Fibroblast of skin of abdomen (primary cell): Measurements from ENCODE around the gene GPR108.

Experiments used
- DNase-seq: peaks from one replicate; pipeline ENCODE4 v3.0.0-alpha.2; 2013

The GPR108 gene

GRCh38 chr19:6736169-6736916, 1.0 kb downstream of the GPR108 start:
- DNase-seq, result peak; percentile 87

GRCh38 chr19:6735181-6735911, 2.0 kb downstream of the GPR108 start:
- no peak for DNase-seq

- DNase-seq, result no peak
Observed at GRCh38 chr19:6734096-6734696, 3.2 kb downstream of the GPR108 start.

- DNase-seq, result no peak
Observed at GRCh38 chr19:6733338-6734095, 3.9 kb downstream of the GPR108 start.

- no peak for DNase-seq
Observed at GRCh38 chr19:6732803-6733337, 4.5 kb downstream of the GPR108 start.

- no peak for DNase-seq
Observed at GRCh38 chr19:6731822-6732221, 5.6 kb downstream of the GPR108 start.

GRCh38 chr19:6730941-6731670, 6.3 kb downstream of the GPR108 start:
- DNase-seq, result no peak

GRCh38 chr19:6730153-6730804, 7.1 kb downstream of the GPR108 start:
- DNase-seq, result no peak

- DNase-seq, result no peak
Observed at GRCh38 chr19:6729573-6730152, 7.7 kb downstream of the GPR108 start.

- no peak for DNase-seq
Observed at GRCh38 chr19:6728346-6728745, 9.0 kb downstream of the GPR108 start.

- no peak for DNase-seq
Observed at GRCh38 chr19:6725513-6726231, 11.7 kb downstream of the GPR108 start.

GRCh38 chr19:6724631-6725492, 12.5 kb downstream of the GPR108 start:
- DNase-seq, result no peak

- peak; percentile 25 for DNase-seq
Observed at GRCh38 chr19:6723738-6724137, 13.6 kb downstream of the GPR108 start.

- peak; percentile 39 for DNase-seq
Observed at GRCh38 chr19:6723108-6723618, 14.2 kb downstream of the GPR108 start.

GRCh38 chr19:6721773-6722172, 15.6 kb downstream of the GPR108 start:
- DNase-seq, result no peak

GRCh38 chr19:6721138-6721474, 16.3 kb downstream of the GPR108 start:
- DNase-seq, result no peak

GRCh38 chr19:6720369-6721137, 16.8 kb downstream of the GPR108 start, which contains the start of gene C3:
Gene C3 (minus strand): TSS chr19:6720650. CDS start chr19:6720589, 61 bp downstream.
- DNase-seq, result peak; percentile 53

GRCh38 chr19:6719992-6720368, 17.4 kb downstream of the GPR108 start:
- DNase-seq, result no peak
